Epithelial cell of esophagus (primary cell): ENCODE data around the gene SLC34A2.
"Not testable (repeated sequence)": the region's sequence is repeated elsewhere in the genome, so short reads cannot be mapped to it uniquely, and the experiment has no call there.

Experiments
- DNase-seq: peaks from one replicate; pipeline ENCODE4 v3.0.0; 2010; ENCODE audit warnings: low read depth
- H3K4me3 ChIP-seq: 2 replicates; pipeline ENCODE4 v1.5.1; 2011; ENCODE audit warnings: mild to moderate bottlenecking, low read length, control low read depth
- TF ChIP-seq, protein P1 (sequence below): IDR thresholded peaks from 2 replicates; pipeline ENCODE4 v1.5.1; 2011; ENCODE audit warnings: low read depth, mild to moderate bottlenecking, low read length, control low read depth, inconsistent platforms; ENCODE audit not compliant: insufficient read depth; ENCODE audit errors: missing control alignments

Gene SLC34A2

DNA sequence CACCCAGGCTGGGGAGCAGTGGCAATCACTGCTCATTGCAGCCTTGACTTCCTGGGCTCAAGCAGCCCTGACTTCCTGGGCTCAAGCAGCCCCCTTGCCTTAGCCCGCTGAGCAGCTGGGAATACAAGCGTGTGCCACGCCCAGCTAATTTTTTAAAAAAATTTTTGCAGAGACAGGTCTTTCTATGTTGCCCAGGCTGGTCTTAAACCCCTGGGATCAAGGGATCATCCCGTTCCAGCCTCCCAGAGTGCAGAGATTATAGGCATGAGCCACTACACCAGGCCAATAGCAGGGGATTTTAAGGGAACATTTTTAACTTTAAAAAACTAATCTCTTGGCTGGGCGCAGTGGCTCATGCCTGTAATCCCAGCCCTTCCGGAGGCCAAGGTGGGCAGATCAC lies 5.3 kb upstream of the SLC34A2 start:
- no peak overlapping the region for H3K4me3 ChIP-seq
- no peak for DNase-seq
- TF ChIP-seq, protein P1, sequence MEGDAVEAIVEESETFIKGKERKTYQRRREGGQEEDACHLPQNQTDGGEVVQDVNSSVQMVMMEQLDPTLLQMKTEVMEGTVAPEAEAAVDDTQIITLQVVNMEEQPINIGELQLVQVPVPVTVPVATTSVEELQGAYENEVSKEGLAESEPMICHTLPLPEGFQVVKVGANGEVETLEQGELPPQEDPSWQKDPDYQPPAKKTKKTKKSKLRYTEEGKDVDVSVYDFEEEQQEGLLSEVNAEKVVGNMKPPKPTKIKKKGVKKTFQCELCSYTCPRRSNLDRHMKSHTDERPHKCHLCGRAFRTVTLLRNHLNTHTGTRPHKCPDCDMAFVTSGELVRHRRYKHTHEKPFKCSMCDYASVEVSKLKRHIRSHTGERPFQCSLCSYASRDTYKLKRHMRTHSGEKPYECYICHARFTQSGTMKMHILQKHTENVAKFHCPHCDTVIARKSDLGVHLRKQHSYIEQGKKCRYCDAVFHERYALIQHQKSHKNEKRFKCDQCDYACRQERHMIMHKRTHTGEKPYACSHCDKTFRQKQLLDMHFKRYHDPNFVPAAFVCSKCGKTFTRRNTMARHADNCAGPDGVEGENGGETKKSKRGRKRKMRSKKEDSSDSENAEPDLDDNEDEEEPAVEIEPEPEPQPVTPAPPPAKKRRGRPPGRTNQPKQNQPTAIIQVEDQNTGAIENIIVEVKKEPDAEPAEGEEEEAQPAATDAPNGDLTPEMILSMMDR, result no peak

DNA sequence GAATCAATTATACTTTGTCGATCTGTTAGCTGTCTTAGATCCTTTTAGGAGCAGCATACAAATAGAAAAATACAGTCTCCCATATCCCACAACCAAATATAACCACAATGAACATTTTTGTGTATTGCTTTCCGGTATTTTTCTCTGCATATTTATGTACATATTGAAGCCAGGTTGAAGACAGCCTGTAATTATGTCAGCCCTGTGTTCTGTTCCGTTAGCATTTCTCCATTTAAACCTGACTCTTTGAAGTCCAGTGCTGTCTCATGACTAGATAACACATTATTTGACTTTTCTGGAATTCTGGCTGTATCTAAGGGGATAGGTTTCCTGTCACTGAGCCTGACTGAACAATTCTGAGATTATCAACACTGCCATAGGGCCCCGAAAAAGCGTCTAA lies 4.0 kb upstream of the SLC34A2 start:
- TF ChIP-seq, protein P1, result no peak
- no peak for DNase-seq

DNA sequence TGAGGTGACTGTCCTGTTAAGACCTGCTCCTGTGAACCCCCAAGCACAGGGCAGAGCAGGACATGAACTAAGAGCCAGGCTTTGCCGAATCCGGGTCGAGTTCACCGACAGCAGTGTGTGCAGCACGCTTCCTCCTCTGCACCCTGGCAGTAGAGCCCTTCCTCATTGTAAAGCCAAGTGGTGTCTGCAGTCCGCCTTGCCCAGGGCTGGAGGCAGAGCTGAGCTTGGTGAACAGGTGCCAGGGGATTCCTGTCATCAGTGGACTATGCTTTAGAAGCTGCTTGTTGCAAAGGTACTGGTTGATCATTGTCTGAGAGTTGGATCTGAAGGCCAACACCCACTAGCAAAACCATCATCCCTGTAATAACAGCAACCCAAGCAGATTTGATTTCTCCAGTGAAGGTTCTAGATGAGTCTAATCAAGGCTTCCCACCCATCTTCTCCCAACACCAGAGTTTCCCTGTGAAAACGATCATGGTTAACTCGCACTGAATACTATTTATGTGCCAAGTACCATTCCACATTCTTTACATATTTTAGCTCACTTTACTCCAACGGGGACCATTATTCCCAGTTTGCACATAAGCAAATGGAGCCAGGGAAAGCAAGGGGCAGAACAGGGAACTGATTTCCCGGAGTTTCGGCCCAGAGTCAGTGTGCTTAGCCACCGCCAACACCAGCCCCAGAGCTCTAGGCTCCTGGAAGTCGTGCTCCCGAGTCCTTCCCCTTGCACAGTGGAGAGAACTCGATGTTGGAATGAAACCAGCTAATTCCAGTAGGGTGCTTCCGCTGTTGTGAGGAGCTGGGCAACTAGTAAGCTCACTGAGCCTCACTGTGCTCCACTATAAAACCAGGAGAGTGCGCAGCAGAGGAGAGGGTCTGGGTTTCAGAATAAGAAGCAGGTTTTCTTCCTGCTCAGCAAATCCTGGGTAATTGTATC lies 1.4 kb upstream of the SLC34A2 start:
- DNase-seq, result no peak
- TF ChIP-seq, protein P1, result no peak
- no peak overlapping the region for H3K4me3 ChIP-seq

More for the DNA sequence above, 4.0 kb upstream of the SLC34A2 start:
- no peak overlapping the region for H3K4me3 ChIP-seq

DNA sequence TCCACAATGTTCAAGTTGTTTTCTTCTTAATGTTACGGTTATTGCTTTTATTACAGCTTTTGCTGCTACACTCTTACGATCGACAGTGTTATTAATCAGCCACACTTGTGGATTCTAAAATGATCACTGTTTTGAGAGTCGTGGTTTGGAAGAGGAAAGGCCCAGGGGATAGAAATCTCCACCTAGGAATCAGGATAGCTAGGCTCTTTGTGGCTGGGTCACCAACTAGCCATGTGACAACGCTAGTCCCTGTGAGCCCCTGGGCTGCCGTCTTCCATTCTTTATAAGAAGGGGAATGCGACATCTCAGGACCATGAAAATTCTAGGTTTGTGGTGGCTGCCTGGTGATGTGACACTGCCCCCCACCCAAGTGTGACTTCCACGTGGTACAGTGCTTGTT lies 380 bp downstream of the SLC34A2 start:
- H3K4me3 ChIP-seq, result no peak overlapping the region
- TF ChIP-seq, protein P1, result no peak
- no peak for DNase-seq

DNA sequence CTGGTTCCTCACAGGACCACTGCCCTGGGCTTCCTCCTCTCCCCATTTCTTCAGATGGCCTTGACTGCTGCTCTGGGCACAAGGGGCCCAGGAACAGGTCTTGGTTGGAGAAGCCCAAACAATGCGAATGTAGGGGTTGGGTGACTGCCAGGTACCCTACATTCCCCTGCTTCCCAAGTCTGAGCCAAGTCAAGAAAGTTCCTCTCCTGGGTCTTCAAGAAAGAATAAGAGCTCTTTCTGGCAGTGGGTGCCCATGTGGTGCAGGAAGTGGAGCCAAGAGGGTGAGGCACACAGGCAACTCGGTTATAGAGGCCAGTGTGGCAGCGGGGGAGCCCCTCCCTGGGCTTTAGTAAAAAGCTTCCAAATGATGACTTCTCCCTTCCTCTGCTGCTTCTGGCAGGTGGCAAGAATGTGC lies 2.7 kb downstream of the SLC34A2 start:
- DNase-seq, result no peak
- TF ChIP-seq, protein P1, result no peak
- H3K4me3 ChIP-seq, result no peak overlapping the region

DNA sequence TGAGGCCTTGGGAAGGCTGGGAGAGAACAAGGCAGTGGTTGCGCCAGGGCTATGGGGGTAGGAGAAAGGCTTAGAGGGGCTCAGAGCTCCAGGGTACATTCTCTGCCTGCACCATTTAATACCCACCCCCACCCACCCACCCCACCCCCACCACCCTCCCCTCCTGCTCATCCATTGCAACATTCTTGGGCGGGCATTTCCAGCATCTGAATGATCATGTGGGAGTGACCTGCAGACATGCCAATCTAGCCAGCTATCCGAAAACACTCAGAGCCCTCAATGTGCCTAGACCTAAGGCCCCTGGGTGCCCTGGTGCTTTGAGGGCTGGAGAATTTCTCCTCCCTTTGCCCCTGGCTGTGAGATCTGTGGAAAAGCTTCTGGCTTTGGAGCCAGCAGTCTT lies 3.1 kb downstream of the SLC34A2 start:
- no peak for DNase-seq
- H3K4me3 ChIP-seq, result no peak overlapping the region
- TF ChIP-seq, protein P1, result no peak

DNA sequence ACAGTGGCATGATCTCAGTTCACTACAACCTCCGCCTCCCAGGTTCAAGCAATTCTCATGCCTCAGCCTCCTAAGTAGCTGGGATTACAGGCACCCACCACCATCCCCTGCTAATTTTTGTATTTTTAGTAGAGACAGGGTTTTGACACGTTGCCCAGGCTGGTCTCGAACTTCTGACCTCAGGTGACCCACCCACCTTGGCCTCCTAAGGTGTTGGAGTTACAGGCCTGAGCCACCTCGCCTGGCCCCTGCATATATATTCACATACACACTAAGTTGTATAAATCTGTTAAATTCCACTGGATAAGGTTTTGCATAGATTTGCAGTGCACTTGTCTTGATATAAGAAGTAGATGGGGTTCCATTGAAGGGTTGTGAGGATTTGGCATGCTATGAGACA lies 5.8 kb downstream of the SLC34A2 start:
- not testable (repeated sequence) for DNase-seq, H3K4me3 ChIP-seq
